Activated gamma-delta T cell (primary cell): Measurements from ENCODE around the gene MLKL.
A peak's percentile ranks its signal among the peaks of the same experiment; 100 is the strongest.
"Not testable (repeated sequence)": the region's sequence is repeated elsewhere in the genome, so short reads cannot be mapped to it uniquely, and the experiment has no call there.

ENCODE experiments used
- DNase-seq: peaks from one replicate; lab custom pipeline; 2025; lab: John Stamatoyannopoulos, UW

Gene MLKL

GRCh38 chr16:74699666-74700065, 996 bp downstream of the MLKL start:
- no peak for DNase-seq

GRCh38 chr16:74698222-74698621, 2.4 kb downstream of the MLKL start:
- no peak for DNase-seq

- DNase-seq = no peak
These were observed 4.9 kb downstream of the MLKL start for GRCh38 chr16:74695450-74696422.

GRCh38 chr16:74691093-74691855, 9.4 kb downstream of the MLKL start:
- DNase-seq = no peak

GRCh38 chr16:74682556-74682955, 18.1 kb downstream of the MLKL start:
- DNase-seq = no peak

GRCh38 chr16:74680681-74681080, 20.0 kb downstream of the MLKL start:
- no peak for DNase-seq

- no peak for DNase-seq
These were observed 20.7 kb downstream of the MLKL start for GRCh38 chr16:74679983-74680382.

- DNase-seq = no peak
These were observed 22.8 kb downstream of the MLKL start for GRCh38 chr16:74677868-74678267.

- DNase-seq = no peak
These were observed 26.8 kb downstream of the MLKL start for GRCh38 chr16:74673876-74674275.

- DNase-seq = not testable (repeated sequence)
These were observed 31.8 kb downstream of the MLKL start for GRCh38 chr16:74668877-74669276.

- peak; percentile 18 for DNase-seq
These were observed 33.4 kb downstream of the MLKL start for GRCh38 chr16:74667255-74667700.

GRCh38 chr16:74666425-74667254, 34.0 kb downstream of the MLKL start, which contains the start of gene RFWD3:
TSS of gene RFWD3 (minus strand) at chr16:74666877. CDS start at chr16:74661449, 5,428 bp downstream.
- DNase-seq = peak; percentile 74

- DNase-seq = no peak
These were observed 34.6 kb downstream of the MLKL start for GRCh38 chr16:74666010-74666421.

- no peak for DNase-seq
These were observed 39.6 kb downstream of the MLKL start for GRCh38 chr16:74661064-74661463.

GRCh38 chr16:74660383-74660782, 40.3 kb downstream of the MLKL start:
- no peak for DNase-seq

- DNase-seq = no peak
These were observed 41.6 kb downstream of the MLKL start for GRCh38 chr16:74659041-74659440.

- no peak for DNase-seq
These were observed 42.6 kb downstream of the MLKL start for GRCh38 chr16:74657870-74658642.

GRCh38 chr16:74654536-74655050, 46.1 kb downstream of the MLKL start:
- DNase-seq = no peak

GRCh38 chr16:74652883-74653282, 47.8 kb downstream of the MLKL start:
- DNase-seq = not testable (repeated sequence)

- DNase-seq = no peak
These were observed 48.4 kb downstream of the MLKL start for GRCh38 chr16:74652249-74652648.

- DNase-seq = no peak
These were observed 48.8 kb downstream of the MLKL start for GRCh38 chr16:74651841-74652240.
